Activated naive CD8-positive, alpha-beta T cell treated with anti-CD3 and anti-CD28 coated beads, Interleukin-2, amount 50 U/mL, for 16 hours (primary cell): ENCODE data around the gene EGFR.
"Not testable (repeated sequence)": the region's sequence is repeated elsewhere in the genome, so short reads cannot be mapped to it uniquely, and the experiment has no call there.

ENCODE experiments used
- DNase-seq: peaks from one replicate; pipeline ENCODE4 v3.0.0-alpha.2; 2020; ENCODE audit warnings: low read depth, low spot score

EGFR gene

DNA sequence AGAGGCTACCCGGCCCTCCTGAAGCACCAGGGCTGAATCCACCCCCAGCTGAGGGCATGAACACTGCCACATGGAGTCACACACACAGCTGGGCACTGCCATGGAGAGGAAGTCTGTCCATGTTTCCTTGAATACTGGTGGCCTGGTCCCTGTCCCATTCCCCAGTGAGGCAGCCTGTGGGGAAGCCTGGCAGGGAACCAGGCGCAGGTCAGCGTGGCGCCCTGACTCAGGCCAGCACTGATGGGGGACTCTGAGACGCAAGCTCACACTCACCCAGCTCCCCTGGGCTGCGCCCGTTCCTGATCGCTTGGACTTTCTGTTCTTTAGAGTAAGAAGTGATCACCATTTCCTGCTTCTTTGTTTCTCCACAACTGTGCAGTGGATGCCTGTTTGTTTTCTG lies 128.3 kb downstream of the EGFR start:
- DNase-seq = no peak

DNA sequence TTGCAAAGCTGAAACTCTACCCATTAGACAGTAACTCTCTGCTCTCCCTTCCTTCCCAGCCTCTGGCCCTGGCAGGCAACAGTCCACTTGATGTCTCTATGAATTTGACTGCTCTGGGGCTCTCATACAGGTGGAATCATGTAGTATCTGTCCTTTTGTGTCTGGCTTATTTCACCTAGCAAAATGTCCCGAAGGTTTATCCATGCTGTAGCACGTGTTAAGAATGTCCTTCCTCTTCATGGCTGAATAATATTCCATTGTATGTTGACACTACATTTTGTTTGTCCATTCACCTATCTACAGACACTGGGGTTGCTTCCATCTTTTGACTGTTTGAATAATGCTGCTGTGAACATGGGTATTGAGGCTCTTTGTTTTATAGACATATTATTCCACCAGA lies 128.9 kb downstream of the EGFR start:
- no peak for DNase-seq

DNA sequence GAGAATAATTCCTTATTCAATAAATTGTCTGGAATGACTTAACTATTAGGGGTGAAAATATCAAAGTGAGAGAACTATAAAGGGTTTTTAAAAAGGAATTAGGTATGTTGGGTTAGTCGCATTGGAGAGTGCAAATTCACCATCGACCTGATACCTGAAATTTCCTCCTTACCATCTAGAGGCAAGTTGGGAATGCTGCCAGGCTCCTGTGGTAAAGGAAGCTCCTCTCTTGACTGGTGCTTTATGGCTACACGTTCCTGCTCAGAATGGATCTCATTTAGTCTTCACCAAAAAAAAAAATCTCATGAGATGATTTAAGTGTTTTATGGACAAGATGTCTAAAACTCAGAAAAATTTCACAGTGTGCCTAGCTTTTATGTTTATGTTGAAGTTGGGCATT lies 129.8 kb downstream of the EGFR start:
- DNase-seq = no peak

DNA sequence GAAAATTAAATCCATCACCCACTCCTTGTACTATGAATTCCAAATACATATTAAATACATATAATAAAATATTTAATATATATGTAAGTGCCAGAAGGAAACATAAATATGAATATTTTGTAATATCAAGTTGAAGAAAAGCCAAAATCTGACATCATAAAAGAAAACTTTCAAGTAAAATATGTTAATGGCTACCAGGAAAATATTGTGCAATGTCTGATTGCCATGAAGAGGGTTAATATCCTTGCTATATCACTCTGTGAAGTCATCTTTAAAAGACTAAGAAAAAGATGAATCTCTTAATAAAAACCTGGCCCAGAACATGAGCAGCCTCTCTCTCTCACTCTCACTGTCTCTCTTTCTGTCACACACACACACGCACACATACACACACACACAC lies 130.2 kb downstream of the EGFR start:
- no peak for DNase-seq

DNA sequence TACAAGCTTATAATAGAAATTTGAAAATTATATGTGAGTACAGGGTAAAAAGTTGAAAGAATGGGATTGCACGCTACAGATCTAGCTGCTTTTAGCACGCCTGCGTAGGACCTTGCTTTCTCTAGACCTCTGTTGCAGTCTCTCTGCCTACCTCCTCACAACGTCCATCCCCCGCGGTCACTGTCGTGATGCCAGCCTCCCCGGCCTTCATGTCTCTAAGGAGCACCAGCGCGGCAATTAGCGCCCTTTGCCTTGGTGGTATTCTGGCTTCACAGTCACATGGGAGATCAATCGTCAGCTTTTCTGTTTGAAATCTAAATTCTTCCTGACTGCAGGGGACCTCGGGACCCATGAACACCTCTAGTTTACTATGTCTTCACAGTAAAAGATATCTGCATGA lies 131.3 kb downstream of the EGFR start:
- DNase-seq = no peak

DNA sequence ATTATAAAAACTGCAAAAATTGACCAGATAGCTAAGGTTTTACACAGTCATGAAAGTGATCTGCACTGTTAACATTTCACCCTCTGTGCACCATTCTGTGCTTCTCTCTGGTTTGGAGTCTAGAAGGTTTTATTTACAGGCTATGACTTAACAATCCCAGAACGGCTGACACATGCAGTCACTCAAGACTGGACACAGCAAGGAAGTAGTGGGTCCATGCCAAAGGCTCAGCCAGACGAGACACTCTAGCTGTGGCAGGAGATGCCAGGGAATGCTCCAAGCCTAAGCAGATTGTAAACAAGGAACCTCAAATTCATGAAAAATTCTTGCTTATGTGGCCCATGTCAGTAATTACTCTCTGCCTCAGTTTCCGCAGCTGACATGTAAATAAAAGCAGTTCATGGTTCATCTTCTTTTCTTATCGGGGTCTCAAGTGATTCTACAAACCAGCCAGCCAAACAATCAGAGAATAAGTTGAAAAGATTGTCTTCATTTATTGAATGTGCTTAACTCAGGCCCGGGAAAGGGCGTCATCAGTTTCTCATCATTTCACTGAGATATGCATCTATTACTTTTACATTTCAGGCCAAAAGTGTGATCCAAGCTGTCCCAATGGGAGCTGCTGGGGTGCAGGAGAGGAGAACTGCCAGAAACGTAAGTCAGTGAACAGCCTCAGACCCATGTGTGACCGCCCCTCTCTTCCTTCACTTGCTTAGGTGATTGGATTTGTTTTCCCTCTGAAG lies 132.1 kb downstream of the EGFR start:
- DNase-seq = no peak

DNA sequence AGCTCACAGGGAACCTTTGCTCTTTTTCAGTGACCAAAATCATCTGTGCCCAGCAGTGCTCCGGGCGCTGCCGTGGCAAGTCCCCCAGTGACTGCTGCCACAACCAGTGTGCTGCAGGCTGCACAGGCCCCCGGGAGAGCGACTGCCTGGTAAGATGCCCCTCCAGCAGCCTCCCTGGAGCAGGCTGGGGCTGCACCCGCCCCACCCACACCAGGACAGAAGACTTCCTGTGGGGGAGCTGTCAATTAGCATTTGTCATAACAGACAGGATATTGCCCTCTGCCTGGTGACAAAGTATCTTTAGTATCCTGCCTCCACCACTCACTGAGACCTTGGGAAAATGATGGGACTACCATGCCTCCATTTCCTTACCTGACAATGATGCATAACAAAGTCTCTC lies 133.7 kb downstream of the EGFR start:
- DNase-seq = no peak

DNA sequence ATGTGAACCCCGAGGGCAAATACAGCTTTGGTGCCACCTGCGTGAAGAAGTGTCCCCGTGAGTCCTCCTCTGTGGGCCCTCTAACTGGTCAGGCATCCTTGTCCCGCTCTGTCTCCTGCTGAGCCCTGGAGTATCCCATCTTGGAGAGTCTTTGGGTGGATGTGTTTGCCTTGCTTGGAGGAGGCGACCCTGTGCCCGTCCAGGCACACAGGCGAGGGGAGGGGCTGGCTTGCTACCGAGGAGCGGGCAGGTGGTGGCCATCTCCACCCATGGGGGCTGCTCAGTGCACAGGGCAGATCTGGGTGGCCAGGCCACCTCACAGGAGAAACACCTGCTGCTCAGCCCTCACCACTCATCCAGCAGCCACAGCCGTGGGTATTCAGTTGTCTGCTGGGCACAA lies 135.3 kb downstream of the EGFR start:
- DNase-seq = no peak

DNA sequence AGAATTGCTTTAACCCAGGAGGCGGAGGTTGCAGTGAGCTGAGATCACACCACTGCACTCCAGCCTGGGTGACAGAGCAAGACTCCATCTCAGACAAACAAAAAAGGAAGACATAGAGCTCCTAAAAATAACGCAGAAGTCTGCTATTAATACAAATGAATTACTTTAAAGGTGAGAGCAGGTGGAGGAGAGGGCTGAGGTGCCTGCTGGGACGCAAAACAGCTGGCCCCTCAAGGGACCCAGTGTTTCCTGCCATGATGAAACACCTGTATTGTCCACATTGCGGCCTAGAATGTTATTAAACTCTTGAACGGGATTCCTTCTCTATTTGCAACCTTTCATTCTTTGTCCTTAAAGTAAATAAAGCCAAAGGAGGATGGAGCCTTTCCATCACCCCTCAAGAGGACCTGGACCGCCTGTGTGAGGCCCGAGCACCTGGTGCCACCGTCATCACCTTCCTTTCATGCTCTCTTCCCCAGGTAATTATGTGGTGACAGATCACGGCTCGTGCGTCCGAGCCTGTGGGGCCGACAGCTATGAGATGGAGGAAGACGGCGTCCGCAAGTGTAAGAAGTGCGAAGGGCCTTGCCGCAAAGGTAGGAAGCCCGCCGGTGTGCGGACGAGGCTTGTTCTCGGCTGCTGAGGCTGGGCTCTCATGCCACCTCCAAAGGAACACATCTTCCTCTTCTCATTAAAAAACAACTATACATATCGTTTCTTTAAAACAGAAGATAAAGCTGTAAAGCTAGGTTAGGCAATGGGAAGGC lies 136.7 kb downstream of the EGFR start:
- no peak for DNase-seq

DNA sequence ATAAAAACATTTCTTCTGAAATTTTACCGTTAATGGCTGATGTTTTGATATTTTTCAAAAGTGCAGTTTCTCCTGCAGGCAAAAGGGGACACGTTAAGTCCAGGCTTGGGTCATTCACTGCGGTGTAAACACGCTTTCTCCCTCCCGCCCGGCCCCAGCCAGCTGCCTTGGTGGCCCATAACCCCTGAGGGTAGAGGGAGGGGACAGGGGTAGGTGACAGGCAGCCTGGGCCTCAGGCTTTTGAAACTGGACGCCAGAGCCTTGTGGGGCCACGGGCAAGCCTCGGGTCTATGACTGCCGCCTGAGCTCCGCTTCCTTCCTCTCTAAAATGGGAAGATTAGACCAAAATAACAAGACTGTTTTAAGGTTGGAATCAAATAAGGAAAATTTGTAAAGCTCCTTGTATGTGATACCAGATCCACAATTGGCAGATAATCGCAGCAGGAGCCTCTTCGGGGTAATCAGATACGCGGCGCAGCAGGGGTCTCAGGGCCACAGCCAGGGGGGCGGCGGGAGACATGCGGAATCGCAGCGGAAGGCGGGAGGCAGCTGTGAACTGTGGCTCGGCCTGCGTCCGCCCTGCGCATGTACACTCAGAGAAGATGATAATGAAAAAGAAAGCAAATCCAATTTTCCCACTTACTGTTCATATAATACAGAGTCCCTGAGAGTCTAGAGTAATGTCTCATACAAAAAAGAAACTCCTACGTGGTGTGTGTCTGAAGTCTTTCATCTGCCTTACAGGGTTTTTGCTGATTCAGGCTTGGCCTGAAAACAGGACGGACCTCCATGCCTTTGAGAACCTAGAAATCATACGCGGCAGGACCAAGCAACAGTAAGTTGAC lies 138.3 kb downstream of the EGFR start:
- no peak for DNase-seq

DNA sequence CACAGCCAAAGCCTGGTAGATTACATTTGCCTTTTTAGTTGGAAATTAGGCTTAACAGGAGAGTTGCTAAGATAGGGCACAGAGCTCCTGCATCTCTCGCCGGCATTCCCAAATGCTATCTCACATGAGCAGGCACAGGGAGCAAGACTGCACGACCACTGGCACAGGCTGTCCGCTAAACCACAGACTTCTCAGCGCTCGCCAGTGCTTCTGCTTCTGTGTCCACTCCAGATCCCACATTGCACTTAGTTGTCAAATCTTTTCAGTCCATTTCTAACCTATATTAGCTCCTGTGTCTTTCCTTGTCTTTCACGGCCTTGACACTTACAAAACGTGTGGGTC lies 138.9 kb downstream of the EGFR start:
- DNase-seq = no peak

DNA sequence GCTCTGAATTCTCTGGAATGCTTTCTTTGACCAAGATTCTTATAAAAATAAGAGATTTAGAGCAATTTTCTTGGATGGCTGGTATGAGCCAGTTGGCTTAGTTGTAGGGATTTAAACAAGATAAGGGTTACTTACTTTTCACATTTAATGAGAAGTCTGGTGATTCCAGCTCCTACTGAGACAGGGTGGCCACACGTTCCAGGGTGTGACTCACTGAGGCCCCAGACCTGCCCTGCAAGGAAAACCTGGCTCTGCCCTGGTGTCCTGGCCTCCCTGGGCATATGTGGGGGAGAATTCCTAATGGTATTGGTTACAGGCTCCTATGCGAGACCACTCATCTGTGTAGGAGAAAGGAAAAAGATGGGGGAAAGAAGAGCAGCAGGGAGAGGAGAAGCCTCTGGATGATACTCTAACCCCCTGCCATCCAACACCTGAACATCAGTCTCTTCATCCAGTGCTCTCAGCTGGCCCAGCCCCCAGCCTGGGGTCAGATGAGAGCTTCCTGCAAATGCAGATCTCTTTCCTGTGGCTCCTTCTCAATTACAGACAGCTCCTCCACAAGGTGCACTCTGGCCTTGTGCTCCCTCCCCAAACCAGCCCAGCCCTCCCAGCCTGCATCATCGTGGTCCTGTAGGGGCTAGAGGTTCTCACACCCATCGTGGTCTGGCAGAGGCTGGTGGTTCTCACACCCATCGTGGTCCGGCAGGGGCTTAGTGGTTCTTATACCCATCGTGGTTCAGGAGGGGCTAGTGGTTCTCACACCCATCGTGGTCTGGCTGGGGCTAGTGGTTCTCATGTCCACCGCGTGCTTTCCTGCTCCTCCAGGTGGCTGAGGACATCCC lies 139.9 kb downstream of the EGFR start:
- no peak for DNase-seq

DNA sequence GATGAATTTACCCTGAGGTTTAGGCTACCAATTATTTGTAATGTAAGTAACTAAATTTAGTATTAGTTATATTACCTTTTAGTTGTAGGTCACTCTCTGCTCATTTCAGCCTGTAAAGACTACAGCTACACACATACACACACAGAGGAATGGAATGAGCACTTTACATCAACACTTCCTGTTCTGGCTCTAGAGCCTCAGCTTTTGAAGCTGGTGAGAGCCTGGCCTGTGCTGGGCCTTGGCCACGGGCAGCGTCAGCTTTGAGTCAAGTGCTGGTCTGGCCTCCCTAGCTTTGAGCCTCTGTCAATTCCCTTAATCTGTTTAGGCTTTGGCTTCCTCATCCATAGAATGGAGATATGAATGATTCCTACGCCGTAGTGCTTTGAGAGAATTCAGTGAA lies 141.7 kb downstream of the EGFR start:
- DNase-seq = no peak

DNA sequence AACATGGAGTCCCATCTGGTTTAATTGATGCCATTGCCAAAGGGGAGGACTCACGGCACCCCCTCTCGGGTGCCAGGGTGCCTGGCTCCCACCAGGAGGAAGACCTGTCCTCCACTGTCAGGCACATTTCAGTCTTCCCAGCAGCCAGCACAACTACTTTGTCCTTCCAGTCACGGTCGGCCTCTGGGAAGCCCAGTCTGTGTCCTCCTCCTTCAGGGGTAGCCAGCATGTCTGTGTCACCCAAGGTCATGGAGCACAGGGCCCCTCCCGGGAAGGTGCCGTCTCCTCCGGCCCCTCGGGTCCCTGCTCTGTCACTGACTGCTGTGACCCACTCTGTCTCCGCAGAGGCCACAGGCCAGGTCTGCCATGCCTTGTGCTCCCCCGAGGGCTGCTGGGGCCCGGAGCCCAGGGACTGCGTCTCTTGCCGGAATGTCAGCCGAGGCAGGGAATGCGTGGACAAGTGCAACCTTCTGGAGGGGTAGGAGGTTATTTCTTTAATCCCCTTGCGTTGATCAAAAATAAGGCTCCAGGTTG lies 142.4 kb downstream of the EGFR start:
- no peak for DNase-seq

DNA sequence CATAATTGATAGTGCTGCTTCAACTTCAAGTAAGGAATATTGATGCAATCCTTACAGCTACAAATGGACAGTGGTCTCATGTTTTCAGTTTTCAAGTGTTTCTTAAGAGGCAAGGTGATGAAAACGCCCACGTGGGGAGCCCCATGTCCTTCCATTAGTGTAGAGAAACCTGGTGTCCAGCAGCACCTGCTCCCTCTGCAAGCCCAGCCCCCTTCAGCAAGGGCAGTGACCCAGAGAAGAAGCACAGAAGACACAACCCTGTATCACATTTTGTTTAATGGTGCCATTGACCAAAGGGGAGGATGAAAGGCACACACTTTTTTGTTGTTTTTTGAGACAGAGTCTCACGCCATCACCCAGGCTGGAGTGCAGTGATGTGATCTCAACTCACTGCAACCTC lies 143.7 kb downstream of the EGFR start:
- no peak for DNase-seq

DNA sequence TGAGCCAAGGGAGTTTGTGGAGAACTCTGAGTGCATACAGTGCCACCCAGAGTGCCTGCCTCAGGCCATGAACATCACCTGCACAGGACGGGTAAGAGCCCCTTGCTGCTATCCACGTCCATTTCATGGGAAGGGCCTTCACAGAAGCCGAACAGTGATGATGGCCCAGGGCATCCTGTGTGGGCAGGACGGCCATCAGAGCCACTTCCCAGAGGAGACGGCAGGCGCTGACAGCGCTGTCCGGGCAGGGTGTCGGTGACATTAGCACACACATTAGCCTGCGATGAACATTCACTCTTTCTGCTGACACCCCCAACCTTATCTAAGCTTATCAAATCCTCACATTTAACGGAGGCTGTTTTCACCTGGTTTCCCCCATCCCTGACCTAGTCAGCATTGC lies 144.9 kb downstream of the EGFR start:
- DNase-seq = no peak

DNA sequence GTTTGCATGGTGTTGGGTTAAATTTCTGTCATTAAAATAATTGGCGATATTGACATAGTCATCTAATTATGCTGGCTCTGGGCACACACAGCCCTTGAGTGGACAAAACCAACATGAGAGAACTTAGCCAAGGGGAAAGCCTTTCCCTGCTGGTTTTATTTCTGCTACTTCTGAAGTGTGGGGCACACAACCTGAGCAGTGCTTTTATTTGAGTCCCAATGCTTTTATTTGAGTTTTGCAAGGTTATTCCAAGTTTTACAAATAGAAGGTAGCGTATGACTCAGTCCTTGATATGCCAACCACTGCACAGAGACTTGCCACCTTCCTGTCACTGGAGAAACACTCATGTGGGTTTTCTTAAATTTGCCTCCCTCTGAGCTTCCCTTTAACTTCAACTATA lies 145.7 kb downstream of the EGFR start:
- DNase-seq = no peak

DNA sequence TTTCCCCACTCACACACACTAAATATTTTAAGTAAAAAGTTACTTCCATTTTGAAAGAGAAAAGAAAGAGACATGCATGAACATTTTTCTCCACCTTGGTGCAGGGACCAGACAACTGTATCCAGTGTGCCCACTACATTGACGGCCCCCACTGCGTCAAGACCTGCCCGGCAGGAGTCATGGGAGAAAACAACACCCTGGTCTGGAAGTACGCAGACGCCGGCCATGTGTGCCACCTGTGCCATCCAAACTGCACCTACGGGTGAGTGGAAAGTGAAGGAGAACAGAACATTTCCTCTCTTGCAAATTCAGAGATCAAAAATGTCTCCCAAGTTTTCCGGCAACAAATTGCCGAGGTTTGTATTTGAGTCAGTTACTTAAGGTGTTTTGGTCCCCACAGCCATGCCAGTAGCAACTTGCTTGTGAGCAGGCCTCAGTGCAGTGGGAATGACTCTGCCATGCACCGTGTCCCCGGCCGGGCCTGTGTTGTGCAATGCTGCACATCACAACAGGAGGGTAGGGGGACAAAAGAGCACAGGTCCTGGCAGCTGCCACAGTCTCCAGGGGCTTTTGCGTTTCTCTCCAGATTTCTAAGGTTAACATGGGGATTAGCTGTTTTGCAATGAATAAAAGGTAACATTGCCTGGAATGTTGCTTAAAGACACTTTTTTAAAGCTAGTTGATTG lies 146.5 kb downstream of the EGFR start:
- no peak for DNase-seq

DNA sequence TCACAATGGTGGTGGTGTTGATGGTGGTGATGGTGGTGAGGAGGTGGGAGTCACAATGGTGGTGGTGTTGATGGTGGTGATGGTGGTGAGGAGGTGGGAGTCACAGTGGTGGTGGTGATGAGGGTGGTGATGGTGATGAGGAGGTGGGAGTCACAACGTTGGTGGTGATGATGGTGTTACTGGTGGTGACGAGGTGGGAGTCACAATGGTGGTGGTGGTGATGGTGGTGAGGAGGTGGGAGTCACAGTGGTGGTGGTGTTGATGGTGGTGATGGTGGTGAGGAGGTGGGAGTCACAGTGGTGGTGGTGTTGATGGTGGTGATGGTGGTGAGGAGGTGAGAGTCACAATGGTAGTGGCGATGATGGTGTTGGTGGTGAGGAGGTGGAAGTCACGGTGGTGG lies 148.5 kb downstream of the EGFR start:
- DNase-seq = not testable (repeated sequence)

DNA sequence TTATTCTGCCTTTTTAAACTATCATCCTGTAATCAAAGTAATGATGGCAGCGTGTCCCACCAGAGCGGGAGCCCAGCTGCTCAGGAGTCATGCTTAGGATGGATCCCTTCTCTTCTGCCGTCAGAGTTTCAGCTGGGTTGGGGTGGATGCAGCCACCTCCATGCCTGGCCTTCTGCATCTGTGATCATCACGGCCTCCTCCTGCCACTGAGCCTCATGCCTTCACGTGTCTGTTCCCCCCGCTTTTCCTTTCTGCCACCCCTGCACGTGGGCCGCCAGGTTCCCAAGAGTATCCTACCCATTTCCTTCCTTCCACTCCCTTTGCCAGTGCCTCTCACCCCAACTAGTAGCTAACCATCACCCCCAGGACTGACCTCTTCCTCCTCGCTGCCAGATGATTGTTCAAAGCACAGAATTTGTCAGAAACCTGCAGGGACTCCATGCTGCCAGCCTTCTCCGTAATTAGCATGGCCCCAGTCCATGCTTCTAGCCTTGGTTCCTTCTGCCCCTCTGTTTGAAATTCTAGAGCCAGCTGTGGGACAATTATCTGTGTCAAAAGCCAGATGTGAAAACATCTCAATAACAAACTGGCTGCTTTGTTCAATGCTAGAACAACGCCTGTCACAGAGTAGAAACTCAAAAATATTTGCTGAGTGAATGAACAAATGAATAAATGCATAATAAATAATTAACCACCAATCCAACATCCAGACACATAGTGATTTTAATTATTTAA lies 151.7 kb downstream of the EGFR start:
- no peak for DNase-seq
